SW480 (cell line): ENCODE measurements around the gene HOXA5.

Source experiments
- DNase-seq: peaks from one replicate; pipeline ENCODE4 v3.0.0-alpha.2; 2016; ENCODE audit warnings: low spot score

Gene HOXA5

GRCh38 chr7:27095050-27095896 lies 48.2 kb downstream of the HOXA5 start:
- DNase-seq = no peak

GRCh38 chr7:27094304-27095049 lies 49.0 kb downstream of the HOXA5 start:
- DNase-seq = no peak

- no peak for DNase-seq
Measured at GRCh38 chr7:27093184-27093895, 50.1 kb downstream of the HOXA5 start.

- DNase-seq = no peak
Measured at GRCh38 chr7:27092819-27093110, 50.7 kb downstream of the HOXA5 start.

DNA sequence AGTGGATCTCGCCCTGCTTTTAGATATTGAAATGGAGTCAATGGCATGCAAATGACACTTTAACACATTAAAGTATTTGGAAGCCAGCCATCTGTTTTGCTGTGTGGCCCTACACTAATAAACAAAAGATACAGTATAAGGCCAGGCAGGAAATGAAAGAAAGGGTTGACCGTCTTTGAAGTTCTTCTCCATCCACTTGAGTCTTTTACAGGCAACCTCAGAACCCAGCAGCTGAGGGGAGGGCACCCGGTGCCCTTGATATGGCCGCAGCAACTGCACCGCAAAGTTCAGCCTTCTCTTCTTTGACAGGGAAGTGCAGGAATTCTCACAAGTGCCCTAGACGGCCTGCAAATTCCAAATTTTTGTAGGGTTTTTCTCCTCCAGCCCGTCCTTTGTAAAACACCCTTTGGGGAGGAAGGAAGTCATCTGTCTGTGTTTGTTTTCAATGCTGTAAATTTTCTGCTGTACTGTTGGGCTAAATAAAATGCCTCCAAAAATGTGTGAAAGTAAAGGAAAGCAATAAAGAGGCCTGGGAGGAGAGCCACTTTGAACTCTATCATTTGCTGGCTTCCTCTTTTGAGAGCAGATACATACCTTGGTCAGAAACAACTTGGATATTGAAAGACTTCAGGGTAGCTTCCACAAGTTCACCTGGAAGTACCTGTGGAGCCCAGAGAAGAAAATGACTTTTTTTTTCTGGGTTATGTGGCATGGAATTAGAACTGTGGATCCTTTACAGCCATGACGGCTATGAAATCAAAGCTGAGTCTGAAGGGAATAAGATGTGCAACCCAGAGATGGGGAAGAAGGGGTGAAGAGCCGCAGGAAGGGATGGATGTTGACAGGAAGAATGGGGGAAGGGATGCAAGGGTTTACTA lies 51.3 kb downstream of the HOXA5 start:
- peak; percentile 87 for DNase-seq

DNA sequence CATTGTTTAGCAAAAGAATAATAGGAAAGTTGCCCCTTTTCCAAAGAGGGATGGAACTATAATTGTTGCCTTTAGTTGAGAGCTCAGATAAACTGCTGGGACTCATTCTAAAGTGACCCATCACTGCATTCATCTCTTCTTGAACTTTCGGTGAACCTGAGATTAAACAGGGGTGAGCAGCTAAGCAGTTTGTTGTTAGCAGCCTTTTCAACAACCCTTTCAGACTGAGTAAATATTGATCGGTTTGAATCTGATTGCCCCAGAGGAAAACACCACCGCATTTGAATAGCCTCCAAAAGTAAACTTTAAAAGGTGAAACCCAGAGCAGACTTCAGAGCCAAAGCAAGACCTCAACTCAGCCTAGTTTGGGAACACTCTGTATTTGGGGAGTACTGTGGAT lies 52.4 kb downstream of the HOXA5 start:
- no peak for DNase-seq
